HG02610 (cell line): ENCODE results near the gene PTCD1.
"Not testable (repeated sequence)": the region's sequence is repeated elsewhere in the genome, so short reads cannot be mapped to it uniquely, and the experiment has no call there.

ENCODE experiments used
- ATAC-seq: cut with Tn5 transposase; IDR thresholded peaks from one replicate; pipeline ENCODE4 v1.9.1; 2021; ENCODE audit warnings: mild to moderate bottlenecking, moderate library complexity; ENCODE audit not compliant: unreplicated experiment

The PTCD1 gene

GRCh38 chr7:99452541-99452940 is 13.9 kb upstream of the PTCD1 start:
- ATAC-seq = no peak

DNA sequence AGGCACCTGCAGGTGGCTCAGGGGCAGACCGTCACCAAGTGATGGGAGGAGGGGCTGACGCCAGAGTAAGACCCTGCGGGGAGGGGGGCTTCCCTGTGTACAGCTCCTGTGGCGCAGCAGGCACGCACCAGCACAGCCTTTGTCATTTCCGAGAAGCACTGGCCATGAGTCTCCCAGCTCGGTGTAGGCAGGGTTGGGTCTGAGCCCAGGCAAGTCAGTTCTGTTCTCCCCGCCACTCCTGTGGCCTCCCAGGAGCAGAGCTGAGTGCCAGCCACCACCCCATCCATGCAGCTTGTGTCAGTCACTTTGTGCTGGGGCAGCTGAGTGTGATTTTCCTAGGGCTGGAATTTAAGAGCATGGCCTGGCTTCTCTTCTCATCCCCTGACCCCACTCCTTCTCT is 13.3 kb upstream of the PTCD1 start:
- no peak for ATAC-seq

- ATAC-seq = no peak
Measured at GRCh38 chr7:99449326-99449725, 10.7 kb upstream of the PTCD1 start.

- no peak for ATAC-seq
Measured at GRCh38 chr7:99448855-99449254, 10.3 kb upstream of the PTCD1 start.

DNA sequence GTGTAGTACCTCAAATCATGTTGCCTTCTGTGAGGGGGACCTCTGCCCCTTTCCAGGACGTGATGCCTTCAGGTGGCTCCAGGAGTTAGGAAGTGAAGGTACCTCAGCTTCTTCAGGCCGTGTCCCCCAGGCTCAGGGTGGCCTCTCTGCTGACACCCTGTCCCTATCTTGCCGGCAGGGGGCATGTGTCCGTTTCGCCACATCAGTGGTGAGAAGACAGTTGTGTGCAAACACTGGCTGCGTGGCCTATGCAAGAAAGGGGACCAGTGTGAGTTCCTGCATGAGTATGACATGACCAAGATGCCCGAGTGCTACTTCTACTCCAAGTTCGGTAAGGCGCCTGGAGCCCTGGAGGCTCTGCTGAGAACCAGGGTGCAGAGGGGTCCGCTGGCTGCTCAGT is 9.3 kb upstream of the PTCD1 start:
- no peak for ATAC-seq

GRCh38 chr7:99446096-99446495 is 7.5 kb upstream of the PTCD1 start:
- no peak for ATAC-seq

GRCh38 chr7:99440195-99440594 is 1.6 kb upstream of the PTCD1 start:
- ATAC-seq = no peak

DNA sequence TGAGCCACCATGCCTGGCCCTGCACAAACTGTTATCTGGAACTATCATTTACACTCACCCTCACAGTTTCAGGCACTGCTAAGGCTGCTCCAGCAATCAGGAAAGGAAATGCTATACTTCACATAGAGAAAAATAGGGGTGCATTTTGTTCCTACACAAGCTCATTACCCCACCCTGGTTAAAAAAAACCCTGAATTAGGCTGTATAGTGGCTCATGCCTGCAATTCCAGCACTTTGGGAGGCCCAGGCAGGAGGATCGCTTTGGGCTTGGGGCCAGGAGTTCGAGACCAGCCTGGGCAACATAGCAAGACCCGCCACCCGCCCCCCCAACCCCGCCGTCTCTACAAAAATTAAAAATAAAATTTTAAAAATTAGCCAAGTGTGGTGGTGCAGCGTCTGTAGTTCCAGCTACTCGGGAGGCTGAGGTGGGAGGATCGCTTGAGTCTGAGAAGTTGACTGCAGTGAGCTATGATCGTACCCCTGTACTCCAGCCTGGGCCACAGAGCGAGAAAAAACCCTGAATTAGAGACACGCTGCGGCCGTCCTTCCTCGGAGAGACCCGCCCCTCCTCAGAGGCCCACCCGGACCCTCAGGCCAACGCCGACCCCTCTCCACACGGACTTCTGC is 539 bp downstream of the PTCD1 start:
- peak; percentile 1 for ATAC-seq

- no peak for ATAC-seq
Measured at GRCh38 chr7:99433158-99433557, 5.4 kb downstream of the PTCD1 start.

DNA sequence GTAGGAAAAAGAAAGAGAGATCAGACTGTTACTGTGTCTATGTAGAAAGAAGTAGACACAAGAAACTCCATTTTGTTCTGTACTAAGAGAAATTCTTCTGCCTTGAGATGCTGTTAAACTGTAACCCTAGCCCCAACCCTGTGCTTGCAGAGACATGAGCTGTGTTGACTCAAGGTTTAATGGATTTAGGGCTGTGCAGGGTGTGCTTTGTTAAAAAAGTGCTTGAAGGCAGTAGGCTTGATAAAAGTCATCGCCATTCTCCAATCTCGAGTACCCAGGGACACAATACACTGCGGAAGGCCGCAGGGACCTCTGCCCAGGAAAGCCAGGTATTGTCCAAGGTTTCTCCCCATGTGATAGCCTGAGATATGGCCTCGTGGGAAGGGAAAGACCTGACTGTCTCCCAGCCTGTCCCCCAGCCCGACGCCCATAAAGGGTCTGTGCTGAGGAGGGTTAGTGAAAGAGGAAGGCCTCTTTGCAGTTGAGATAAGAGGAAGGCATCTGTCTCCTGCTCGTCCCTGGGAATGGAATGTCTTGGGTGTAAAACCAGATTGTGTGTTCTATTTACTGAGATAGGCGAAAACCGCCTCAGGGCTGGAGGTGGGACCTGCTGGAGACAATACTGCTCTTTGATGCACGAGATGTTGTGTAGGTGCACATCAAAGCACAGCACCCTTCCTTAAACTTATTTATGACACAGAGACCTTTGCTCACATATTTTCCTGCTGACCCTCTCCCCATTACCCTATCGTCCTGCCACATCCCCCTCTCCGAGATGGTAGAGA is 6.7 kb downstream of the PTCD1 start:
- not testable (repeated sequence) for ATAC-seq

- ATAC-seq = no peak
Measured at GRCh38 chr7:99429756-99430155, 8.8 kb downstream of the PTCD1 start.

- ATAC-seq = no peak
Measured at GRCh38 chr7:99428972-99429566, 9.5 kb downstream of the PTCD1 start.

DNA sequence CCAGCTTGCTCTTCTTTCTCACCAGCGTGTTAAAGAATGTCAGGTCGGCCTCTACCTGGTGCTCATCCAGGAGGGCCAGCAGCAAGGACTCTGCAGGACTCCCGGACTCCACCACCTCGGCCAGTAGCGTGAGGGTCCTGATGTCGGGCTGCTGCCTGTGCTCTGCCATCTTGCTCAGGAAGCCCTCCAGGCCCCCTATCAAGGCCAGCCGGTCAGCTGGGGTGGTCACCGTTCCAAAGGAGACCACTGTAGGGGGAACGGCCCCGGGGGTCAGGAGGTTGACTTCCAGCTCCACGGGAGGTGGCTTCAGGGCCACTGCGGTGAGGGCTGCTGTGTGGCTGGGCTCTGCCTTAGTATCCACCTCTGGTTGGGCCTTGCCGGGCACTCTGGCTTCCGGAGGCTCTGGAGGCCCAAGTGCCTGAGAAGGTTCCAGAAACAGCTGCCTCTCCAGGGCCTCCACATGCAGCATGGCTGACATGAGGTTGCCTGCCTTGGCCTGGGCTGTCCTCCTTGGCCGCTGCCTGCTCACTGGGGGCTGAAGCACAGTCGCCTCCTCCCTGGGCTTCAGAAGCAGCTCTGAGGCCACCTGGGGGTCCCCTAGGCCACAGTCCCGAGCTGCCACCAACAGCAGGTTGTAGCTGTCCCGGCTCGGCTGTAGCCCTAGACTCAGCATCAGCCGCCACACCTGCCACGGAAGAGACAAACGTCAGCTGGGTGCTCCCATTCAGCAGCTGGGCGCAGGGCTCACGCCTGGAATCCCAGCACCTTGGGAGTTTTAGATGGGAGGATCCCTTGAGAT is 13.5 kb downstream of the PTCD1 start:
- ATAC-seq = no peak

GRCh38 chr7:99422625-99423024 is 16.0 kb downstream of the PTCD1 start:
- ATAC-seq = no peak

GRCh38 chr7:99422186-99422585 is 16.4 kb downstream of the PTCD1 start:
- ATAC-seq = no peak

DNA sequence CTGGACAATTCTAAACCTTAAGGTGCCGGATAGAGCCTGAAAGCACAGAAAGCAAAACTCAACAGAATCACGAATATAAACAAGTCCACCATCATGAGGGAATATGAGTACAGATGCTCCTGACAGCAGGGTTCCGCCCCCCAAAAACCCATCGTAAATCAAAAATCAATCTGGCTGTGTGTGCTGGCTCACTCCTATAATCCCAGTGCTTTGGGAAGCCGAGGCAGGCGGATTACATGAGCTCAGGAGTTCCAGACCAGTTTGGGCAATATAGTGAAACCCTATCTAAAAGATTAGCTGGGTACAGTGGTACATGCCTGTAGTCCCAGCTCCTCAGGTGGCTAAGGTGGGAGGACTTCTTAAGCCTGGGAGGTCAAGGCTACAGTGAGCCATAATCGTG is 17.6 kb downstream of the PTCD1 start:
- no peak for ATAC-seq

GRCh38 chr7:99420213-99420612 is 18.4 kb downstream of the PTCD1 start:
- no peak for ATAC-seq

DNA sequence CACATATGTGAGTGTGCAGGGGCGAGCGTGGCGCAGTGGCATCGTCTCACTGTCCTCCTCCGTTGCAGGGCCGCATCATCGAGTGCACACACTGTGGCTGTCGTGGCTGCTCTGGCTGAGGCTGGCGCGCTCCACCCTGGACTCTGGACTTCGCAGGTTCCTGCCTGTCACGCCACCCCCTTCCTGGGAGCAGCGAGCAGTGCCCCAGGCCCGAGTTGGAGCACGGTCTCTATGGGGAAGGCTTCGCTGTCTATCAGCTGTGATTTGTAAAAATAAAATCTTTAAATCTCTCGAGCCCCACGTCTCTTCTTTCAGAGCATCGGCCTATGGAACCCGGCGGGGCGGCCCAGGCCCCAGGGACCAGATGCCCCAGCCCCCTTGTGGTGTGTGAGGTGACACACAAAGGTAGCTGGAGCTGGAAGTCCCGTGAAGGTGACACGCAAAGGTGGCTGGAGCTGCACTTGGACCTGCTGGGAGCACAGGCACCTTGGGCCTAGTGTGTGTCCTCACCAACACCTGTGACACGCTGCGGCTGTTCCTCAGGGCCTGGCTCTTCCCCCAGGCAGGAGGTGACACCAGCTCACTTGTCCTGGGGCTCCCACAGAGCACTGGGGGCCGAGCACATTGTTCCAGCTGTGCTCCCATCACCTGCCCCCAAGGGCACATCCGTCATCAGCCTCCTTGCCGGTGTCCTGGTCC is 19.1 kb downstream of the PTCD1 start:
- ATAC-seq = no peak

DNA sequence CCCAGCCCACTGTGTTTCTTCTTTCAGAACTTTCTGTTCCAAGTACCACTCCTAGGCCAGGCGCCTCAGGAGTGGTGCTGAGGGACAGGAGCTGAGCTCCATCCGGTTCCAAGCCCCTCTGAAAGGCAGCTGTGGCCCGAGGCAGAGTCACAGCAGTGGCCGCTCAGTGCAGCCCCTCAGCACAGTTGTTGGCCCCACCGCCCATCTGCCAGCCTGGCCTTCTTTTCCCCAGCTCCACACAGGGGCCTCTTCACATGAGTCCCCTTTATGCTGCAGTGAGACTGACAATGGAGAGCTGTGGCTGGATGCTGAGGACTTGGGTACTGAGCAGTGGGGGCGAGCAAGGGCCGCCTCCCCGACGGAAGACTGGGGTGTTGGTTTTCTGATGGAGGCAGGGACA is 20.3 kb downstream of the PTCD1 start:
- no peak for ATAC-seq

DNA sequence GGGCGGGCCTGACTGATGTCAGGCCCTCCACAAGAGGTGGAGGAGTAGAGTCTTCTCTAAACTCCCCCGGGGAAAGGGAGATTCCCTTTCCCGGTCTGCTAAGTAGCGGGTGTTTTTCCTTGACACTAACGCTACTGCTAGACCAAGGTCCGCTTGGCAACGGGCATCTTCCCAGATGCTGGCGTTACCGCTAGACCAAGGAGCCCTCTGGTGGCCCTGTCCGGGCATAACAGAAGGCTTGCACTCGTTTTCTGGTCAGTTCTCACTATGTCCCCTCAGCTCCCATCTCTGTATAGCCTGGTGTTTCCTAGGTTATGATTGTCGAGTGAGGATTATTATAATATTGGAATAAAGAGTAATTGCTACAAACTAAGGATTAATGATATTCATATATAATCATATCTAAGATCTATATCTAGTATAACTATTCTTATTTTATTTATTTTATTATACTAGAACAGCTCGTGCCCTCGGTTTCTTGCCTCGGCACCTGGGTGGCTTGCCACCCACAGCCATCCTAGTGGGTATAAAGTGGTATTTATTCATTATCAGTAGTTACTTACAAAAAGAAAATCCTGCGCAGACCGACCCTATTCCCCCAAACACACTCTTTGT is 23.0 kb downstream of the PTCD1 start:
- ATAC-seq = not testable (repeated sequence)
